A673 (cell line): Measurements from ENCODE around the gene PDAP1. TPM values are rescaled to one million over a fixed set of nuclear protein-coding genes. Genes with fewer than 3 reads are reported as not detected.
A peak's percentile ranks its signal among the peaks of the same experiment; 100 is the strongest.

Experiments used
- BruUV-seq: library from RNA; stranded (reverse); fragments of 400-500 nt; replicated peaks from 2 replicates; lab custom pipeline; 2021; lab: Mats Ljungman, UMichigan
- CTCF ChIA-PET: fragments of 300-600 bp; sonication (Branson Sonifier 250); formaldehyde crosslinking; loops from one replicate; lab custom pipeline; 2022; ENCODE audit warnings: antibody characterized with exemption; lab: Charles Lee
- POLR2A ChIA-PET: fragments of 300-600 bp; sonication (Branson Sonifier 250); formaldehyde crosslinking; loops from one replicate; lab custom pipeline; 2022; ENCODE audit warnings: antibody characterized with exemption; ENCODE audit not compliant: low non-redundant PET; lab: Charles Lee
- DNase-seq: peaks from one replicate; pipeline ENCODE4 v3.0.0-alpha.2; 2015; ENCODE audit warnings: low spot score
- H3K27ac ChIP-seq: fragments of 200-600 bp; sonication (generic); 2 replicates; pipeline ENCODE4 v1.5.1; 2016; ENCODE audit warnings: mixed run types, low read depth, mild to moderate bottlenecking, mixed read lengths, antibody characterized with exemption, low read length; ENCODE audit not compliant: poor library complexity, severe bottlenecking
- H3K27me3 ChIP-seq: fragments of 200-600 bp; sonication (generic); replicated peaks from 2 replicates; pipeline ENCODE4 v1.6.1; 2017; ENCODE audit warnings: mixed run types, low read depth, mild to moderate bottlenecking, mixed read lengths, antibody characterized with exemption, low read length; ENCODE audit not compliant: insufficient read depth, poor library complexity
- H3K36me3 ChIP-seq: fragments of 200-600 bp; sonication (generic); 2 replicates; pipeline ENCODE4 v1.6.1; 2016; ENCODE audit warnings: mixed run types, mild to moderate bottlenecking, mixed read lengths, antibody characterized with exemption, low read length; ENCODE audit not compliant: insufficient read depth, poor library complexity, severe bottlenecking
- H3K4me1 ChIP-seq: fragments of 200-600 bp; sonication (generic); 2 replicates; pipeline ENCODE4 v1.6.1; 2017; ENCODE audit warnings: mixed run types, mild to moderate bottlenecking, mixed read lengths, antibody characterized with exemption, low read length; ENCODE audit not compliant: insufficient read depth, poor library complexity, severe bottlenecking
- H3K4me3 ChIP-seq: fragments of 200-600 bp; sonication (generic); 2 replicates; pipeline ENCODE4 v1.5.1; 2016; ENCODE audit warnings: low read depth, mixed run types, mild to moderate bottlenecking, mixed read lengths, low read length; ENCODE audit not compliant: poor library complexity, severe bottlenecking
- H3K9me3 ChIP-seq: fragments of 200-600 bp; sonication (generic); 2 replicates; pipeline ENCODE4 v1.6.1; 2016; ENCODE audit warnings: mixed run types, low read depth, mild to moderate bottlenecking, mixed read lengths, antibody characterized with exemption, low read length; ENCODE audit not compliant: poor library complexity, severe bottlenecking
- EZH2 ChIP-seq: fragments of 200-600 bp; sonication (generic); IDR thresholded peaks from 2 replicates; pipeline ENCODE4 v1.6.1; 2017; ENCODE audit warnings: borderline replicate concordance, low read depth, mild to moderate bottlenecking, mixed read lengths, antibody characterized with exemption, low read length; ENCODE audit not compliant: poor library complexity, severe bottlenecking
- intact Hi-C: fragments of 100-400 bp; cut with micrococcal nuclease; formaldehyde crosslinking; loops from one replicate; pipeline ENCODE4 v1.10.0; 2022; ENCODE audit not compliant: unreplicated experiment
- total RNA-seq: library from RNA; stranded (reverse); gene quantifications from 2 replicates; pipeline ENCODE4 v1.2.3, GENCODE V29; 2021
- TF ChIP-seq, protein P1 (sequence below): fragments of 300-800, 200-600 bp; sonication (generic); conservative IDR thresholded peaks from 2 replicates; pipeline ENCODE4 v1.5.1; 2017; ENCODE audit warnings: low read depth, mild to moderate bottlenecking, antibody characterized with exemption, low read length, moderate library complexity, mixed read lengths

Gene PDAP1
- total RNA-seq, 1 experiment from 2014 or later: 164 TPM

DNA sequence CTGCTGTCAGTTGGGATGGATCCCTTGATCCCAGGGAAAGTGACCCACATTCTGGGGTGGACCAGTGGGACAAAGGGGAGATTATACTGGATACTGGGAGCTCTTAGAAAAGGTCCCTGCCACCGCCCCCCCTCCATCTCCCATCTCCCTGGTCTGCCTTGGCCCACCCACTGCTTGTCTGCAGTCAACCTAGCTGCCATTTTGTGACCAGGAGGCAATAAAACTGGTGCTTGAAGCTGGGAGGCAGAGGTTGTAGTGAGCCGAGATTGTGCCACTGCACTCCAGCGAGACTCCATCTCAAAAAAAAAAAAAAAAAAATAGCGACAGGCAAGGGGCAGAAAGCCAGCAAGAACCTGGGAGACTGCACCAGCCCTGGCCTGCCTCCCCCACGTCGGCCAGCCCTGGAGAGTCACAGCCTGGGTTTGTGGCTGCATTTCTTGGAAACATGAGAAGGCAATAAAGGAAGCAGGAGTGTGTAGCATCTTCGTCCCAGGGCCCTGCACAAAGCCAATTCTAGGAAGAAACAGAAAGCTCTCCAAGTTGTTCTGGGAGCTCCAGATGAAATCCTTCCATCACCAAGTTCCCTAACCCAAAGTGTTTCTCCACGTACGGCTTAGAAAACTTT is 38.5 kb downstream of the PDAP1 start:
- ChIA-PET POLR2A (no interaction called here), CTCF (no interaction called here)
- Histone ChIP-seq H3K27ac (no peak overlapping the region), H3K4me3 (no peak overlapping the region), H3K4me1 (peaks cover 3% of the 10 kb centered on the region), H3K27me3 (no peaks in the 10 kb centered on the region), H3K36me3 (peaks cover 12% of the 10 kb centered on the region), H3K9me3 (no peaks in the 10 kb centered on the region)
- TF ChIP-seq, protein P1, sequence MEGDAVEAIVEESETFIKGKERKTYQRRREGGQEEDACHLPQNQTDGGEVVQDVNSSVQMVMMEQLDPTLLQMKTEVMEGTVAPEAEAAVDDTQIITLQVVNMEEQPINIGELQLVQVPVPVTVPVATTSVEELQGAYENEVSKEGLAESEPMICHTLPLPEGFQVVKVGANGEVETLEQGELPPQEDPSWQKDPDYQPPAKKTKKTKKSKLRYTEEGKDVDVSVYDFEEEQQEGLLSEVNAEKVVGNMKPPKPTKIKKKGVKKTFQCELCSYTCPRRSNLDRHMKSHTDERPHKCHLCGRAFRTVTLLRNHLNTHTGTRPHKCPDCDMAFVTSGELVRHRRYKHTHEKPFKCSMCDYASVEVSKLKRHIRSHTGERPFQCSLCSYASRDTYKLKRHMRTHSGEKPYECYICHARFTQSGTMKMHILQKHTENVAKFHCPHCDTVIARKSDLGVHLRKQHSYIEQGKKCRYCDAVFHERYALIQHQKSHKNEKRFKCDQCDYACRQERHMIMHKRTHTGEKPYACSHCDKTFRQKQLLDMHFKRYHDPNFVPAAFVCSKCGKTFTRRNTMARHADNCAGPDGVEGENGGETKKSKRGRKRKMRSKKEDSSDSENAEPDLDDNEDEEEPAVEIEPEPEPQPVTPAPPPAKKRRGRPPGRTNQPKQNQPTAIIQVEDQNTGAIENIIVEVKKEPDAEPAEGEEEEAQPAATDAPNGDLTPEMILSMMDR: no peak
- TF ChIP-seq EZH2: no peak
- no TSS peak for BruUV-seq
- intact Hi-C loops: no loop called here
- no peak for DNase-seq

DNA sequence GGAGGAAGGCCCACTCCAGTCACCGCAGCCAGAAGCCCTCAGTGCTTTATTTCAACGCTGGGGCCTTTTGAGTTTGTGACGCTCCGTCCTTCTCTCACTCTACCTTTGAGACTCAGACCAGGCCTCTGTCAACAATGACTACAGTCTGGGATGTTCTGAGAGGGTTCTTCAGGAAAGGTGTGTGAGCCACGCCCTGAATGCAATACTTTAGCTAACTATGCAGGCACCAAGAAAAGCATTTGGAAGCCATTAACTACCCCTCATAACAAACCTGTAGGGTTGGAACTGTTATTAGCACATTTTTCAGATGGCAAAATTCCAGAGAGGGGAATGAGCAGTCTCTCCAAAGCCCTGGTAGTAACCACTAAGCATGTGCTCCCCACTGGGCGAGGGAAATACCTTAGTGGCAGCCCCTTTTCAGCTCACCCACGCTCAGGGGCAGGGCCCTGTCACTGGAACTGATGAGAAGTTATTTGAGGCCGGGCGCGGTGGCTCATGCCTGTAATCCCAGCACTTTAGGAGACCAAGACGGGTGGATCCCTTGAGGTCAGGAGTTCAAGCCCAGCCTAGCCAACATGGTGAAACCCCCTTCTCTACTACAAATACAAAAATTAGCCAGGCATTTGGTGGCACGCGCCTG is 39.5 kb downstream of the PDAP1 start:
- peaks cover 20% of the 10 kb centered on the region for H3K36me3 ChIP-seq
- no peaks in the 10 kb centered on the region for H3K9me3 ChIP-seq
- intact Hi-C loops: no loop called here
- TF ChIP-seq, protein P1: no peak
- no peak for TF ChIP-seq EZH2
- no peak overlapping the region for H3K4me3 ChIP-seq
- ChIA-PET CTCF (no interaction called here), POLR2A (no interaction called here)
- H3K4me1 ChIP-seq: peaks cover 3% of the 10 kb centered on the region
- no peaks in the 10 kb centered on the region for H3K27me3 ChIP-seq
- no peak overlapping the region for H3K27ac ChIP-seq
- DNase-seq: peak; percentile 26
- no TSS peak for BruUV-seq

DNA sequence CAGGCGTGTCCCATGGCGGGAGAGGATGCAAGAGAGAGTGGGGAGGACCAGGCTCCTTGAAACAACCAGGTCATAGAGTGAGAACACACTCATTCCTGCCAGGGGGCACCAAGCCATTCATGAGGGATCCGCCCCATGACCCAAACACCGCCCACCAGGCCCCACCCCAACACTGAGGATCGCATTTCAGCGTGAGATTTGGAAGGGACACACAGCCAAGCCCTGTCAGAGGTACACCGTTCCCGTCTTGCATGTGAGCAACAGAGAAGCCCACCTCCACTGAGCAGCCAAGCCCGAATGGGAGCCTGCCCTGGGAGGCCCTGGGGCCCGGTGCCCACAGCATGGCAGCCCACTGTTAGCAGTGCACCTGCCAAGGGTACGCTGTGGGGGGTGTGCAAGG is 41.8 kb downstream of the PDAP1 start:
- Histone ChIP-seq H3K4me3 (no peak overlapping the region), H3K27me3 (no peaks in the 10 kb centered on the region), H3K27ac (no peak overlapping the region), H3K4me1 (peaks cover 3% of the 10 kb centered on the region), H3K9me3 (no peaks in the 10 kb centered on the region), H3K36me3 (peaks cover 28% of the 10 kb centered on the region)
- POLR2A ChIA-PET: no interaction called here
- BruUV-seq: no TSS peak
- TF ChIP-seq, protein P1: no peak
- no peak for TF ChIP-seq EZH2
- CTCF ChIA-PET: no interaction called here
- DNase-seq: no peak
- intact Hi-C loops: no loop called here
